ENCODE measurements around the gene THUMPD2. TPM values are rescaled to one million over a fixed set of nuclear protein-coding genes. Genes with fewer than 3 reads are reported as not detected.

Gene THUMPD2
- total and polyA plus RNA-seq, 8 donors = 9.6 to 34.6 (median 27.9) TPM

DNA sequence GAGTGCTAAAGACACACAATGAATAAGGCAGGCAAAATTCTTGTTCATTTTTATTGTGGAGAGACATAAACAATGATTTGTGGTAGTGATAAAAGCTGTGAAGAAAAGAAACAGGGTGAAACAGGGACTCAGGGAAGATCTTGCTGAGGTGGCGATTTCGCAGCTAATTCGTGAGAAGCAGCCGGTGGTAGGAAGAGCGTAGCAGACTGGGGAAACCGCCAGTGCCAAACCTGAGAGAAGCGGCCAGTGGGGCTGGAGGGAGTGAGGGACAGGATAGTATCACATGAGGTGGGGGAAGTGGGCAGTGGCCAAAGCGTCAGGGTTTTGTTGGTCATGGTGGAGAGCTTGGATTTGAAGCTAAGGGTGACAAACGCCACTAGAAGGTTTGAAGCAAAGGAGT is 71.1 kb downstream of the THUMPD2 start:
- no peaks in the 10 kb centered on the region for H3K36me3 ChIP-seq
- no peak for DNase-seq
- H3K27ac ChIP-seq = no peak overlapping the region
- H3K4me1 ChIP-seq = no peaks in the 10 kb centered on the region
- intact Hi-C loops (cut with DNase I) = no loop called here
- no peak overlapping the region for H3K4me3 ChIP-seq
- TF ChIP-seq, protein P1, sequence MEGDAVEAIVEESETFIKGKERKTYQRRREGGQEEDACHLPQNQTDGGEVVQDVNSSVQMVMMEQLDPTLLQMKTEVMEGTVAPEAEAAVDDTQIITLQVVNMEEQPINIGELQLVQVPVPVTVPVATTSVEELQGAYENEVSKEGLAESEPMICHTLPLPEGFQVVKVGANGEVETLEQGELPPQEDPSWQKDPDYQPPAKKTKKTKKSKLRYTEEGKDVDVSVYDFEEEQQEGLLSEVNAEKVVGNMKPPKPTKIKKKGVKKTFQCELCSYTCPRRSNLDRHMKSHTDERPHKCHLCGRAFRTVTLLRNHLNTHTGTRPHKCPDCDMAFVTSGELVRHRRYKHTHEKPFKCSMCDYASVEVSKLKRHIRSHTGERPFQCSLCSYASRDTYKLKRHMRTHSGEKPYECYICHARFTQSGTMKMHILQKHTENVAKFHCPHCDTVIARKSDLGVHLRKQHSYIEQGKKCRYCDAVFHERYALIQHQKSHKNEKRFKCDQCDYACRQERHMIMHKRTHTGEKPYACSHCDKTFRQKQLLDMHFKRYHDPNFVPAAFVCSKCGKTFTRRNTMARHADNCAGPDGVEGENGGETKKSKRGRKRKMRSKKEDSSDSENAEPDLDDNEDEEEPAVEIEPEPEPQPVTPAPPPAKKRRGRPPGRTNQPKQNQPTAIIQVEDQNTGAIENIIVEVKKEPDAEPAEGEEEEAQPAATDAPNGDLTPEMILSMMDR (IDR thresholded peaks at IDR 0.05) = no peak
- no peaks in the 10 kb centered on the region for H3K27me3 ChIP-seq
- no peaks in the 10 kb centered on the region for H3K9me3 ChIP-seq
- ATAC-seq = no peak

DNA sequence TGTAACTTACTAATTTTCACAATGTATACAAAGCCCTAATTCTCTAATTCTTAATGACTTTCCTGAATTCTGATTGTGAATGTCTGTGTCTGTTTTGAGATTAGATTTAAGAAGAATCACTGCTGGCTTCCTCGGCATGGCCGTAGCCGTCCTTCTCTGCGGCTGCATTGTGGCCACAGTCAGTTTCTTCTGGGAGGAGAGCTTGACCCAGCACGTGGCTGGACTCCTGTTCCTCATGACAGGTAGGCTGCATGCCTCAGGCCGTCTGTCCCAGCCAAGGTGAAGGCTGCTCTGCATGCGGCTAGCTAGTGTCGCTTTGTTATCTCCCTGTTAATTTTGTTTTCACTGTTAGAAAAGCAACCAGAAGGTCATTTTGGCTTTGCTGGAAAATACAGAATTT is 72.1 kb downstream of the THUMPD2 start:
- H3K27me3 ChIP-seq = no peaks in the 10 kb centered on the region
- peaks cover 0 to 4% of the 10 kb centered on the region in 2 donors for H3K9me3 ChIP-seq
- ATAC-seq = no peak
- no peaks in the 10 kb centered on the region for H3K36me3 ChIP-seq
- intact Hi-C loops (cut with DNase I) = no loop called here
- TF ChIP-seq, protein P1 (IDR thresholded peaks at IDR 0.05) = no peak
- no peak overlapping the region for H3K27ac ChIP-seq
- DNase-seq = peak in 1 of 4 donors; percentile 53
- no peak overlapping the region for H3K4me3 ChIP-seq
- H3K4me1 ChIP-seq = no peaks in the 10 kb centered on the region

DNA sequence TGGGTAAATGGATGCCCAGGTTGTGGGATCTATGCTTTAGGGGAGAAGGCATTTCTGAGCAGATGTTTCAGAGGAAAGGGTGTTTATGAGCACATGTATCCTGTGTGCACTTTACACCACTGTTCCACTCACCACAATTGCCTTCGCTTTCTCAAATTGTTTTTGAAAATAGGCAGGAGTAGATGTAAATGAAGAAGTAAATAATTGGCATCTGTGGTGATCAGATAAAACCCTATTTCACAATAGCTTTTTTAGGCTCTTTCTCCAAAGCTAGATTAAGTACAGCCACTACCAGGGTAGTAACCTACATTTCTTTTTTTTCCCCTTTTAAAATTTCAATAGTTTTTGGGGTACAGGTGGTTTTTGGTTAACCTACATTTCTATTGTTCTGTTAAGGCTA is 72.7 kb downstream of the THUMPD2 start:
- TF ChIP-seq, protein P1 (IDR thresholded peaks at IDR 0.05) = no peak

DNA sequence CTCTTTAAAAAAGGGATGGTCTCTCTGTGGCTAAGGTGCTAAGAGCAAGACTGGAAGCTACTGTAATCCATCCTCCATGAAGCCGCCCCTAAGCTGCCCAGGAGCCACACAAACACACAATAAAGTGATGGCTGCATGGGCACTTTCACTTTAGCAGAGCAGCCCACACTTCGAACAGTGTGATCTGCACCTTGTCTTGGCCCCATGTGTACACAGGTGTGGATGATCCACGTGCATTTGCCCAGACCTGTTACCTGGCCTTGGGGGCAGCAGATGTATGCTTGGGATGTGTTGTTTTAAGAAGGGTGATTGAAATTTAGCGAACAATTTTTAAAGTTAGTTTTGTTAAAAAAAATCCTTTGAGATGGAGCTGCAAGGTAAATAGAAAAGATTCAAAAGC is 73.4 kb downstream of the THUMPD2 start:
- Histone ChIP-seq H3K4me3 (no peak overlapping the region), H3K9me3 (peaks cover 0 to 17% of the 10 kb centered on the region in 2 donors), H3K4me1 (no peaks in the 10 kb centered on the region), H3K36me3 (no peaks in the 10 kb centered on the region), H3K27me3 (no peaks in the 10 kb centered on the region), H3K27ac (no peak overlapping the region)
- TF ChIP-seq, protein P1 (IDR thresholded peaks at IDR 0.05) = no peak
- DNase-seq (no peak), ATAC-seq (no peak)
- intact Hi-C loops (cut with DNase I) = no loop called here

More for the DNA sequence above, 72.7 kb downstream of the THUMPD2 start:
- no peaks in the 10 kb centered on the region for H3K4me1 ChIP-seq
- H3K4me3 ChIP-seq = no peak overlapping the region
- DNase-seq (no peak), ATAC-seq (no peak)
- no peaks in the 10 kb centered on the region for H3K27me3 ChIP-seq
- H3K27ac ChIP-seq = no peak overlapping the region
- intact Hi-C loops (cut with DNase I) = no loop called here
- no peaks in the 10 kb centered on the region for H3K36me3 ChIP-seq
- peaks cover 0 to 10% of the 10 kb centered on the region in 2 donors for H3K9me3 ChIP-seq

- ATAC-seq (no peak), DNase-seq (no peak)
- intact Hi-C loops (cut with DNase I) = no loop called here
Measured at GRCh38 chr2:39704540-39704939, 74.5 kb downstream of the THUMPD2 start.

More at GRCh38 chr2:39704540-39704939, 74.5 kb downstream of the THUMPD2 start:
- TF ChIP-seq, protein P1 (IDR thresholded peaks at IDR 0.05) = no peak
- Histone ChIP-seq H3K36me3 (no peaks in the 10 kb centered on the region), H3K4me3 (no peak overlapping the region), H3K27me3 (no peaks in the 10 kb centered on the region), H3K27ac (no peak overlapping the region), H3K9me3 (peaks cover 0 to 19% of the 10 kb centered on the region in 2 donors), H3K4me1 (no peaks in the 10 kb centered on the region)
